Mesendoderm (in vitro differentiated cells): ENCODE data around the gene LGALS8.
"Not testable (repeated sequence)": the region's sequence is repeated elsewhere in the genome, so short reads cannot be mapped to it uniquely, and the experiment has no call there.

Source experiments
- DNase-seq: peaks from one replicate; pipeline ENCODE4 v3.0.0; 2013
- H2AK5ac ChIP-seq: 2 replicates; pipeline ENCODE4 v1.6.1; 2013; ENCODE audit warnings: low read length, inconsistent platforms
- H2BK120ac ChIP-seq: 2 replicates; pipeline ENCODE4 v1.6.1; 2013; ENCODE audit warnings: low read depth, mild to moderate bottlenecking, low read length, moderate library complexity, mixed read lengths
- H2BK15ac ChIP-seq: replicated peaks from 2 replicates; pipeline ENCODE4 v1.6.1; 2013; ENCODE audit warnings: low read depth, mild to moderate bottlenecking, moderate library complexity
- H2BK5ac ChIP-seq: 2 replicates; pipeline ENCODE4 v1.6.1; 2013; ENCODE audit warnings: low read length, inconsistent platforms
- H3K18ac ChIP-seq: 2 replicates; pipeline ENCODE4 v1.6.1; 2013; ENCODE audit warnings: mild to moderate bottlenecking, low read length, mixed read lengths
- H3K23ac ChIP-seq: one replicate; pipeline ENCODE4 v1.6.1; 2013; ENCODE audit warnings: low read length
- H3K27ac ChIP-seq: 2 replicates; pipeline ENCODE4 v1.5.1; 2013; ENCODE audit warnings: low read depth, mild to moderate bottlenecking, inconsistent platforms, low read length, moderate library complexity
- H3K27me3 ChIP-seq: 2 replicates; pipeline ENCODE4 v1.6.1; 2013; ENCODE audit warnings: low read length, control low read depth, mild to moderate bottlenecking, inconsistent platforms; ENCODE audit not compliant: insufficient read depth, poor library complexity
- H3K36me3 ChIP-seq: 2 replicates; pipeline ENCODE4 v1.6.1; 2013; ENCODE audit warnings: low read length, inconsistent platforms; ENCODE audit not compliant: control insufficient read depth, insufficient read depth
- H3K4ac ChIP-seq: one replicate; pipeline ENCODE4 v1.6.1; 2013; ENCODE audit warnings: low read depth, mild to moderate bottlenecking, low read length, moderate library complexity
- H3K4me1 ChIP-seq: 2 replicates; pipeline ENCODE4 v1.6.1; 2013; ENCODE audit warnings: low read depth, low read length, inconsistent platforms; ENCODE audit not compliant: control insufficient read depth
- H3K4me2 ChIP-seq: 2 replicates; pipeline ENCODE4 v1.6.1; 2013; ENCODE audit warnings: low read length
- H3K4me3 ChIP-seq: 2 replicates; pipeline ENCODE4 v1.5.1; 2013; ENCODE audit warnings: mild to moderate bottlenecking, low read length
- H3K56ac ChIP-seq: one replicate; pipeline ENCODE4 v1.6.1; 2013; ENCODE audit warnings: low read length
- H3K79me1 ChIP-seq: 2 replicates; pipeline ENCODE4 v1.6.1; 2013; ENCODE audit warnings: low read length, inconsistent platforms
- H3K79me2 ChIP-seq: 2 replicates; pipeline ENCODE4 v1.6.1; 2013; ENCODE audit warnings: mild to moderate bottlenecking, low read length; ENCODE audit not compliant: control insufficient read depth, insufficient read depth
- H3K9ac ChIP-seq: 2 replicates; pipeline ENCODE4 v1.6.1; 2013; ENCODE audit warnings: low read length, inconsistent platforms
- H4K5ac ChIP-seq: one replicate; pipeline ENCODE4 v1.6.1; 2013; ENCODE audit warnings: low read length
- H4K8ac ChIP-seq: one replicate; pipeline ENCODE4 v1.6.1; 2013; ENCODE audit warnings: low read depth, mild to moderate bottlenecking, control low read depth, low read length, moderate library complexity
- WGBS: extraction: QIAGEN DNeasy Blood & Tissue Kit; methylation state at CpG from one replicate; pipeline ENCODE4 v1.1.7; 2013; ENCODE audit warnings: low lambda C conversion rate, missing lambda C conversion rate; ENCODE audit not compliant: insufficient coverage; ENCODE audit errors: extremely low coverage; 5-methylcytosine and 5-hydroxymethylcytosine counted together

Gene LGALS8

GRCh38 chr1:236580404-236580803 lies 56.6 kb downstream of the LGALS8 start:
- H3K4me1 ChIP-seq, H2BK15ac ChIP-seq, H4K5ac ChIP-seq, H3K36me3 ChIP-seq, H3K4me3 ChIP-seq, H3K23ac ChIP-seq, H3K79me2 ChIP-seq, H4K8ac ChIP-seq, H3K56ac ChIP-seq, H3K9ac ChIP-seq, DNase-seq, H2AK5ac ChIP-seq, H3K18ac ChIP-seq, H2BK120ac ChIP-seq, H3K79me1 ChIP-seq, H3K4ac ChIP-seq, H3K4me2 ChIP-seq, H3K27me3 ChIP-seq, H2BK5ac ChIP-seq, H3K27ac ChIP-seq: not testable (repeated sequence)
- no CpG with 5 or more reads among the region's 3 CpGs for WGBS

DNA sequence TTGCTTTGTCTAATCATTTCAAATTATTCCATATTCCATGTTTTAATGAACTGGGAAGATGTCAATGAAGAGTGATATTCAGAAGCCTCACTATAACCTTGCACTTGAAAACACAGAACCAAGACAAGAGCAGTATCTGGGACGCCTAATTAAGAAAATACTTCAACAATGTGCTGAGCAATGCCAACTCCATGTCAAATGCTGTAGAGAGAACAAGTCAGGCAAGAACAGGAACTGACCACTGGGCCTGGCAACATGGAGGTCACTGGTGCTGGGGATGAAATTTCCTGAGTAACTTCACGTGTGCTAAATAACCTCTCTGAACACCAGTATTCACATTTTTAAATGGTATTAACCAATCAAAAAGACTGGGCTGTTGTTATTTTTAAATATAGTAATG lies 57.7 kb downstream of the LGALS8 start:
- no peaks in the 10 kb centered on the region for H3K79me1 ChIP-seq
- no peak overlapping the region for H2BK5ac ChIP-seq
- no peak overlapping the region for H3K56ac ChIP-seq
- peaks cover 5% of the 10 kb centered on the region for H3K36me3 ChIP-seq
- no CpG with 5 or more reads among the region's 2 CpGs for WGBS
- no peak overlapping the region for H3K9ac ChIP-seq
- no peaks in the 10 kb centered on the region for H3K27me3 ChIP-seq
- DNase-seq: no peak
- H4K5ac ChIP-seq: no peak overlapping the region
- H3K27ac ChIP-seq: no peak overlapping the region
- H3K4ac ChIP-seq: no peak overlapping the region
- H4K8ac ChIP-seq: no peak overlapping the region
- no peak overlapping the region for H2BK15ac ChIP-seq
- H2BK120ac ChIP-seq: no peak overlapping the region
- no peak overlapping the region for H3K23ac ChIP-seq
- H2AK5ac ChIP-seq: no peak overlapping the region
- H3K18ac ChIP-seq: no peak overlapping the region
- H3K4me3 ChIP-seq: no peak overlapping the region
- no peaks in the 10 kb centered on the region for H3K4me1 ChIP-seq
- no peaks in the 10 kb centered on the region for H3K79me2 ChIP-seq
- no peak overlapping the region for H3K4me2 ChIP-seq

DNA sequence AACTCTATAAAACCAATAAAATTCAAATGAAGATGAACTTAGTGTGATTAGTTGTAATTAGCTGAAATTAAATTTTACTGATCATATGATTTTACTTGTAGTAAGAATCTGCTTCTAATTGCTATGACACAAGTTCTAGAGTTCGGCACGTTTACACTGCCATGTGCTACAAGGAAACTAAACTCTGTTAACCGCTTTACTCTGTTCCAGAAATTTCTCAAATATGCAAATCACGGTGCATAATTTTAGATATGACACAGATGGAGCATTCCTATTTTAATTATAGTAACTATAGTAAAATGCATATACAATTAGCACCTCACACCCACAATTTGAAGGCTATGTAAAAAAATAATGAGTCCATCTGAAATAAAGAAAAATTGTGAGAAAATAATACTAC lies 65.7 kb downstream of the LGALS8 start:
- Histone ChIP-seq H2BK15ac (no peak overlapping the region), H3K79me2 (no peaks in the 10 kb centered on the region), H4K8ac (no peak overlapping the region), H3K4me1 (no peaks in the 10 kb centered on the region), H3K4me2 (no peak overlapping the region), H3K4me3 (no peak overlapping the region), H3K23ac (no peak overlapping the region), H2AK5ac (no peak overlapping the region), H4K5ac (no peak overlapping the region), H3K18ac (no peak overlapping the region), H3K56ac (no peak overlapping the region), H3K79me1 (no peaks in the 10 kb centered on the region), H3K36me3 (peaks cover 4% of the 10 kb centered on the region), H2BK120ac (no peak overlapping the region), H3K27me3 (no peaks in the 10 kb centered on the region), H3K9ac (no peak overlapping the region), H3K27ac (no peak overlapping the region), H2BK5ac (no peak overlapping the region), H3K4ac (no peak overlapping the region)
- no peak for DNase-seq
- WGBS: no CpG with 5 or more reads among the region's 4 CpGs

DNA sequence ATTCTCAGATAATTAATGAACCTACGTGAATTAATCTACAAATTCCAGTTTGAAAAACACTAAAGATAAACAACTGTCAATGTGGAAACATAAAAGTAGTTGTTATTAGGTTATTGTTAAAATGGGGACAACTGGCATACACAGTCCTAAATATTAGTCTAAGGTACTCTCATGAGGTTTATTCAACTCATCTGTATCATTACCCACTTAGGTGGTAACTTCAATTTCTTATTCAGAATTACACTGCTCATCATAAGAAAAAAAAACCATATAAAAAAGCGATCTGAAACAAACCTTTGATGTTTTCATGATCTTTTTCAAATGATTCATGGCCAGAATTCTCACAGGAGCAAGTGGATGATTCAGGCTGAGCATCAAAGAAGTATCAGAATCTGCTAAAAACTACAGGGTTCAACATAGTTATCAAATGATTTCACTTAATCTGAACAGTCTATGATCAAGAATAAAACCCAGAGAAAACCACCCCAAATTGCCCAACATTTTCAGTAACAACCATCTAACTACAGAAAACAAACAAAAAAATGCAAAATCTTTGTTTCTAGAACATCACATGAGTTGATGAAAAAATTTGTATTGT lies 66.9 kb downstream of the LGALS8 start:
- Histone ChIP-seq H3K4ac (no peak overlapping the region), H3K9ac (no peak overlapping the region), H4K8ac (no peak overlapping the region), H3K79me1 (no peaks in the 10 kb centered on the region), H2AK5ac (no peak overlapping the region), H3K79me2 (no peaks in the 10 kb centered on the region), H3K4me3 (no peak overlapping the region), H2BK15ac (no peak overlapping the region), H3K23ac (no peak overlapping the region), H4K5ac (no peak overlapping the region), H2BK120ac (no peak overlapping the region), H3K36me3 (peaks cover 5% of the 10 kb centered on the region), H2BK5ac (no peak overlapping the region), H3K4me1 (no peaks in the 10 kb centered on the region), H3K56ac (no peak overlapping the region), H3K18ac (no peak overlapping the region), H3K27me3 (no peaks in the 10 kb centered on the region), H3K4me2 (no peak overlapping the region), H3K27ac (no peak overlapping the region)
- no CpG with 5 or more reads among the region's 2 CpGs for WGBS
- no peak for DNase-seq

GRCh38 chr1:236602171-236602570 lies 78.4 kb downstream of the LGALS8 start:
- H2BK15ac ChIP-seq: no peak overlapping the region
- H3K4me3 ChIP-seq: no peak overlapping the region
- H3K4me2 ChIP-seq: no peak overlapping the region
- no peak overlapping the region for H3K56ac ChIP-seq
- no peak overlapping the region for H3K4ac ChIP-seq
- no peak overlapping the region for H2BK120ac ChIP-seq
- H3K23ac ChIP-seq: no peak overlapping the region
- no peak overlapping the region for H2AK5ac ChIP-seq
- H4K8ac ChIP-seq: no peak overlapping the region
- H3K79me2 ChIP-seq: peaks cover 22% of the 10 kb centered on the region
- H4K5ac ChIP-seq: no peak overlapping the region
- H3K27me3 ChIP-seq: no peaks in the 10 kb centered on the region
- H3K36me3 ChIP-seq: peaks cover 2% of the 10 kb centered on the region
- H3K9ac ChIP-seq: no peak overlapping the region
- no peak overlapping the region for H3K18ac ChIP-seq
- H3K4me1 ChIP-seq: no peaks in the 10 kb centered on the region
- H2BK5ac ChIP-seq: no peak overlapping the region
- H3K27ac ChIP-seq: no peak overlapping the region
- peak; percentile 23 for DNase-seq
- H3K79me1 ChIP-seq: peaks cover 6% of the 10 kb centered on the region
